ENCODE results near the gene PLOD3.

The PLOD3 gene

DNA sequence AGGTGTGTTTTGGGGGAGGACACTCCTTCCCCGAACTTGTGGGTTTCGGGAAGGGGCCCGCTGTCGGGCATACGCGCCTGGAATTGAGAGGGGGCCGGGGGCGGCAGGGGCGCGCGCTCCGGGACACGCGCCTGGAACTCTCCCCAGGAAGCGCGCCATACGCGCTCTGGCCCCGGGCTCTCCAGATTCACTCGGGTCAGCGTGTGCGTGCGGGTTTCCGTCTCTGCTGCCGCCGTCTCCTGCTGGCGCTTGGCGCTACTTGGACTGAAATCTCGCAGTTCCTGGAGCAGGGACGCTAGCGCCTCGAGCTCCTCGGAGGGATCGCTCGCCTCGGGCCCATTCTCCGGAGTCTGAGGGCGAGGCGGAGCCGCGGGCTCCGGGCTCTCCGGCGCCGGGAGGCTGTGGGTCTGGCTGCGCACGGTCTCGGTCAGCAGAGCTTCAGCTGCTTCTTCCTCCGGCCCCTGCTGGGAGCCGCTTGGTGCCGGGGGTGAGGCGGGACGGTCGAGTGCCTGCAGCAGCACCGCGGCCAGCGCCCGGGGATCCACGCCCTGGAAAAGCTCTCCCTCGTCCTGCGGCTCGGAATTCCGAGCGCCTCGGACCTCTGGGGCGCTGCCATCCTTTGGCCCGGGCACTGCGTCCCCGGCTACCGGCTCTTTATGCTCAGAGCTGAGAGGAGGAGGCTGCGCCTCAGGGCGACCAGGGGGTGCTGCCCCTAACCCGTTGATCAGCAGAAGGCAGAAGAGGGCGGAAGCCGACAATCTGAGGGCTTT is 53.1 kb downstream of the PLOD3 start:
- DNase-seq (ENCODE audit: low read depth) = no peak
- H3K4me3 ChIP-seq (ENCODE audit: low read depth, low read length) = peak overlapping the region; percentile 47
- TF ChIP-seq, protein P1, sequence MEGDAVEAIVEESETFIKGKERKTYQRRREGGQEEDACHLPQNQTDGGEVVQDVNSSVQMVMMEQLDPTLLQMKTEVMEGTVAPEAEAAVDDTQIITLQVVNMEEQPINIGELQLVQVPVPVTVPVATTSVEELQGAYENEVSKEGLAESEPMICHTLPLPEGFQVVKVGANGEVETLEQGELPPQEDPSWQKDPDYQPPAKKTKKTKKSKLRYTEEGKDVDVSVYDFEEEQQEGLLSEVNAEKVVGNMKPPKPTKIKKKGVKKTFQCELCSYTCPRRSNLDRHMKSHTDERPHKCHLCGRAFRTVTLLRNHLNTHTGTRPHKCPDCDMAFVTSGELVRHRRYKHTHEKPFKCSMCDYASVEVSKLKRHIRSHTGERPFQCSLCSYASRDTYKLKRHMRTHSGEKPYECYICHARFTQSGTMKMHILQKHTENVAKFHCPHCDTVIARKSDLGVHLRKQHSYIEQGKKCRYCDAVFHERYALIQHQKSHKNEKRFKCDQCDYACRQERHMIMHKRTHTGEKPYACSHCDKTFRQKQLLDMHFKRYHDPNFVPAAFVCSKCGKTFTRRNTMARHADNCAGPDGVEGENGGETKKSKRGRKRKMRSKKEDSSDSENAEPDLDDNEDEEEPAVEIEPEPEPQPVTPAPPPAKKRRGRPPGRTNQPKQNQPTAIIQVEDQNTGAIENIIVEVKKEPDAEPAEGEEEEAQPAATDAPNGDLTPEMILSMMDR (IDR thresholded peaks at IDR 0.05; ENCODE audit: insufficient read depth, low read depth, low read length, missing control alignments) = no peak

DNA sequence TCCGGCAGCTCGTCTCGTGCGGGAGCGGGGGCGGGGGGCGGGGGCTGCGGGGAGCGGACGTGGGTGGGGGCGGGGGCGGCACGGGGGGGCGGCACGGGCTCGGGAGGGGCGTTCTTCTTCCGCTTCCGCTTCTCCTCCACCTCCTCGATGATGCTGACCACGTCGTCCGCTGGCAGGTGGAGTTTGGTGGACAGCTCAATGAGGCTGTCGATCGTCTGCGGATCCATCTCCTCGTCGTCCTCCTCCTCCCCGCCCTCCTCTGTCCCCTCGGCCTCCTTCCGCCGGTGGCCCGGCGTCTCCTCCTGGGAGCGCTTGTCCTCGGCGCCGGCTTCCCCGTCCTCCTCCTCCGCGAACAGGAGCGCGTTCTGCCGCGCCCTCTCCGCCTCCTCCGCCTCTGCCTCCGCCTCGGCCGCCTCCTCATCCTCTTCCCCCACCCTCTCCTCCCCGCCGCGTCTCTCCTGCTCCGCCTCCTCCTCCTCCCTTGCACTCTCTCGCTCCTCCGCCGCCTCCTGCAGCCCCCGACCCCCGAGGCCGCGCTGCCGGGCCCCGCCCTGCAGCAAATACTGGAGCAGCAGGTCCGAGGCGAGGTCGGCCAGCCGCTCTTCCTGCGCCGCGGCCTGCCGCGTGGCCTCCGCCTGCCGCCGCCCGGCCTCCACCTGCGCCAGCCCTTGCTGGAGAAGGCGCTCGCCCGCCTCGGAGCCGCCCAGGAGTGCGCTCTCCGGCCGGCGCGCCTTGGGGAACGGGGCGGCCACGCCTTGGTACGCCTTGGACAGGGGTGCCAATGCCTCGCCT is 53.9 kb downstream of the PLOD3 start:
- TF ChIP-seq, protein P1 (IDR thresholded peaks at IDR 0.05; ENCODE audit: insufficient read depth, low read depth, low read length, missing control alignments) = no peak
- DNase-seq (ENCODE audit: low read depth) = peak; percentile 68
- peak overlapping the region; percentile 47 for H3K4me3 ChIP-seq (ENCODE audit: low read depth, low read length)

DNA sequence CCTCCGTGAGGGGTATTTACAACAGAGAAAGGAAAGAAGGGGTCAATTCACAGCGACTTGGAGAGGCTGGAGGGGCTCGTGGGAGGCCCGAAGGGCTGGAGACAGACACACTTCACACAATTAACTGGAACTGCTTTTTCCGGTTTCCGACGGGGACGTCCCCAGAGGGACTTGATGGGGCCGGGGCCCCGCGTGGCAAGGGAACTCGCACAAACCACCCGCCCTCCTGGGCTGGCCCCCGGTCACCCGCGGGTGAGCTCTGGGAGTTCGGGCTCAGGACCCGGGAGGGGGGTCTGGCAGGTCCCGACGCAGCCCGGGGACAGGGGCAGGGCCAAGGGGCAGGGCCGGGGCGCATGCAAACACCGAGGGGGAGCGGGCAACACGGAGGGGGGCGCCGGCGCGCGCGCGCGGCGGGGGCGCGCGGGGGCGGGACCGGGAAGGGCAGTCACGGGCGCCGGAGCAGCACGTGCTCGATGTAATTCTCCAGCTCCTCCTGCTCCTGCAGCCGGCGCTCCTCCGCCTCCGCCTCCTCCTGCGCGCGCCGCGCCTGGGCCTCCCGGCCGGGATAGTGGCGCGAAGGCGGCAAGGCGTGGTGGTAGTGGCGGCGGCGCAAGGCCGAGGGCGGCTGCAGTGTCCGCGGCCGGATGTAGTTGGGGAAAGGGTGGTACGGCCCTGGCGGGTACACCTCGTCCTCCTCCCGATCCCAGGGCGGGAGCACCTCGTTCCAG is 54.7 kb downstream of the PLOD3 start:
- TF ChIP-seq, protein P1 (IDR thresholded peaks at IDR 0.05; ENCODE audit: insufficient read depth, low read depth, low read length, missing control alignments) = no peak
- peak; percentile 79 for DNase-seq (ENCODE audit: low read depth)

DNA sequence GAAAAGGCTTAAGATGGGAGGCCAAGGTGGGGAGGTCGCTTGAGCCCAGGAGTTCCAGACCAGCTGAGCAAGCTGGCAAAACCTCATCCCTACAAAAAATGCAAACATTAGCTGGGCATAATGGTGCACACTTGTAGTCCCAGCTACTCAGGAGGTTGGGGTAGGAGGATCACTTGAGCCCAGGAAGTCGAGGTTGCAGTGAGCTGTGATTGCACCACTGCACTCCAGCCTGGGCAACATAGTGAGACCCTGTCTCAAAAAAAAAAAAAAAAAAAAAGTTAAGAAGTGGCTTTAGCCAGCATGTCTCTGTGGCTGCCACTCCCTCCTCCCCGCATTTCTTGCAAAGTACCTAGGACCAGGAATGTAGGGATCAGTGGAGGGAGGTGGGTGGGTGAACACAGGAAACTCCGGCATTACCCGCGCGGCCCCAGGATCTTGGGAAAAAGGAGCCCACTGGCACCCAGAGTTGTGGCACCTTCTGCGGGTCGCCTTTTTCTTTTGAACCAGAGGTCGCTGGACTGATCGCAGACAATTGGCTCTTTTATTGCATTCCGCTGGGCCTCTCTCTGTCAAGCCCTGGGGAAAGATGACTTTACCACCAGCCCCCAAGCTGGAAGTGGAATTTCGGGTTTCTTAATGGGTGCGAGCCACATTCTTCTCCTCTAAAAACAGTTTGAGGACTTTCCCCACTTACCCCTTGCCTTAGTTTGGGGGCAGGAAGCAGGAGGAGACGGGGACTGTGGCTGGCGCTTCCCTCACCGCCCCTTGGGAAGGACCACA is 55.5 kb downstream of the PLOD3 start:
- DNase-seq (ENCODE audit: low read depth) = no peak
- H3K4me3 ChIP-seq (ENCODE audit: low read depth, low read length) = peak overlapping the region; percentile 47
- TF ChIP-seq, protein P1 (IDR thresholded peaks at IDR 0.05; ENCODE audit: insufficient read depth, low read depth, low read length, missing control alignments) = no peak

More for the DNA sequence above, 54.7 kb downstream of the PLOD3 start:
- H3K4me3 ChIP-seq (ENCODE audit: low read depth, low read length) = peak overlapping the region; percentile 47

DNA sequence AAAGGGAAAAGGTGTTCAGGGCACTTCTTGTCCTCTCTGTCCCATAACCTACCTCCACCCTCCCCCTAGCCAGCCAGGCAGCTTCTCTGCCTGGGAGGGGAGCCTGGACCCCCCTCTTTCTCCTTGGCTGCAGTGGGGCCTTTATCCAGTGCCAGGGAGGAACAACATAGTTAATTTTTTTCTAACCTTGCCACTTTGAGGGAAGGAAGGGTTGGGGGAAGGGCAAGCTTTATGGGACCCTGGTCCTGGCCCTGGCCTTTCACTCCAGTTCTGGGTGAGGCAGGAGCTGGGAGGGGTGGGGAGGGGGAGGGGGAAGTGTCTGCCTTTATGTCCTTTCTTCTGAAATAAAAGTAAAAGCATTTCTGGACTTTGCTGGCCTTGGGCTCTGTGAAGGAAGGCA is 56.5 kb downstream of the PLOD3 start:
- DNase-seq (ENCODE audit: low read depth) = no peak
- TF ChIP-seq, protein P1 (IDR thresholded peaks at IDR 0.05; ENCODE audit: insufficient read depth, low read depth, low read length, missing control alignments) = no peak
- H3K4me3 ChIP-seq (ENCODE audit: low read depth, low read length) = no peak overlapping the region
